Nephron (organoid): ENCODE results near the gene RGS10.

Experiments used
- H3K27ac Mint-ChIP-seq, 3 experiments: 2 replicates each; pipeline ENCODE4 v1.8.0; 2020; ENCODE audit warnings: mixed read lengths in 3 of 3, mild to moderate bottlenecking in 2 of 3, moderate library complexity in 1 of 3
- H3K27me3 Mint-ChIP-seq: 2 replicates; pipeline ENCODE4 v1.8.0; 2021; ENCODE audit warnings: low read depth, mild to moderate bottlenecking, moderate library complexity, mixed read lengths
- H3K36me3 Mint-ChIP-seq: 2 replicates; pipeline ENCODE4 v1.8.0; 2020; ENCODE audit warnings: low read depth, mixed read lengths
- H3K4me1 Mint-ChIP-seq: 2 replicates; pipeline ENCODE4 v1.8.0; 2020; ENCODE audit warnings: mixed read lengths
- H3K4me3 Mint-ChIP-seq, 3 experiments: 2 replicates each; pipeline ENCODE4 v1.8.0; 2020; ENCODE audit warnings: mild to moderate bottlenecking in 3 of 3, mixed read lengths in 3 of 3, moderate library complexity in 2 of 3
- H3K9me3 Mint-ChIP-seq: 2 replicates; pipeline ENCODE4 v1.8.0; 2020; ENCODE audit warnings: mixed read lengths
- TF ChIP-seq, protein P1 (sequence below), 3 experiments: fragments of 200-600 bp; sonication (generic); IDR thresholded peaks; one replicate each; pipeline ENCODE4 v1.5.0; 2021; ENCODE audit warnings: antibody characterized with exemption in 3 of 3; ENCODE audit not compliant: unreplicated experiment in 3 of 3

The RGS10 gene

DNA sequence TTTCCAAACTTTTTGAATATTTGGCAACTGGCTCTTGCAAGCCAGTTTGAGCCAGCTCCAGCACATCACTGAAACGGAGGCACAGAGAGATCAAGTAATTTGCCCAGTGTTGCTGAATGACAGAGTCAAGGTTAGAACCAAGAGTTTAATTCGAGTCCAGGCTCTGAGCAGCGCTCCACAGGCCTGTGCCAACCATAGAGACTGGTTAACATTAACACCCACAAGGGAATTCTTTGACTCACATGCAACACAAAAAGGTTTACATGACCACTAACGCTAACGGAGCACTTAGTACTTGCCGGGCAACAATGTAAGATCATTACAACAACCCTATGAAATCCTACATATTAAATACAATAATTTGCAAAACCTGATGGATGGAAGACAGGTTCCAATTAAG, 1.5 kb downstream of the RGS10 start:
- Mint-ChIP-seq H3K4me3 (peak overlapping the region; percentile 71 to 88 (median 82)), H3K4me1 (peaks cover 44% of the 10 kb centered on the region), H3K9me3 (no peaks in the 10 kb centered on the region), H3K36me3 (no peaks in the 10 kb centered on the region), H3K27ac (no peak overlapping the region), H3K27me3 (peaks cover 84% of the 10 kb centered on the region)
- TF ChIP-seq, protein P1, sequence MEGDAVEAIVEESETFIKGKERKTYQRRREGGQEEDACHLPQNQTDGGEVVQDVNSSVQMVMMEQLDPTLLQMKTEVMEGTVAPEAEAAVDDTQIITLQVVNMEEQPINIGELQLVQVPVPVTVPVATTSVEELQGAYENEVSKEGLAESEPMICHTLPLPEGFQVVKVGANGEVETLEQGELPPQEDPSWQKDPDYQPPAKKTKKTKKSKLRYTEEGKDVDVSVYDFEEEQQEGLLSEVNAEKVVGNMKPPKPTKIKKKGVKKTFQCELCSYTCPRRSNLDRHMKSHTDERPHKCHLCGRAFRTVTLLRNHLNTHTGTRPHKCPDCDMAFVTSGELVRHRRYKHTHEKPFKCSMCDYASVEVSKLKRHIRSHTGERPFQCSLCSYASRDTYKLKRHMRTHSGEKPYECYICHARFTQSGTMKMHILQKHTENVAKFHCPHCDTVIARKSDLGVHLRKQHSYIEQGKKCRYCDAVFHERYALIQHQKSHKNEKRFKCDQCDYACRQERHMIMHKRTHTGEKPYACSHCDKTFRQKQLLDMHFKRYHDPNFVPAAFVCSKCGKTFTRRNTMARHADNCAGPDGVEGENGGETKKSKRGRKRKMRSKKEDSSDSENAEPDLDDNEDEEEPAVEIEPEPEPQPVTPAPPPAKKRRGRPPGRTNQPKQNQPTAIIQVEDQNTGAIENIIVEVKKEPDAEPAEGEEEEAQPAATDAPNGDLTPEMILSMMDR (IDR thresholded peaks at IDR 0.05; ENCODE audit: unreplicated experiment in 3 of 3) = no peak

DNA sequence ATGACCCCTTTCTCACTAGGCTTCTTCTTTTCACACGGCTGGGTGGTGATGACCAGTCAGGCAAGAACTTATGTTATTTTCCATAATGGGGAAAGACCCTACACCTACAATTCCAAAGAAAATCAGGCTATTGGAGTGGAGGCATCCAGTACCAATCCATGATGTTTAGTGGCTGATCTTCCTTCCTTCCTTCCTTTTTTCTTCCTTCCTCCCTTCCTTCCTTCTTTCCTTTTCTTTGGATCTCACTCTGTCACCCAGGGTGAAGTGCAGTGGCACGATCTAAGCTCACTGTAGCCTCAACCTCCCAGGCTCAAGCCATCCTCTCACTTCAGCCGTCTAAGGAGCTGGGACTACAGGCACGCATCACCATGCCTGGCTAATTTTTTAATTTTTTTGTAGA, 2.5 kb downstream of the RGS10 start:
- TF ChIP-seq, protein P1 (IDR thresholded peaks at IDR 0.05; ENCODE audit: unreplicated experiment in 3 of 3) = no peak
- Mint-ChIP-seq H3K27ac (no peak overlapping the region), H3K36me3 (no peaks in the 10 kb centered on the region), H3K4me3 (peak overlapping the region in 1 of 3 experiments; percentile 3), H3K9me3 (no peaks in the 10 kb centered on the region), H3K27me3 (peaks cover 80% of the 10 kb centered on the region), H3K4me1 (peaks cover 50% of the 10 kb centered on the region)

DNA sequence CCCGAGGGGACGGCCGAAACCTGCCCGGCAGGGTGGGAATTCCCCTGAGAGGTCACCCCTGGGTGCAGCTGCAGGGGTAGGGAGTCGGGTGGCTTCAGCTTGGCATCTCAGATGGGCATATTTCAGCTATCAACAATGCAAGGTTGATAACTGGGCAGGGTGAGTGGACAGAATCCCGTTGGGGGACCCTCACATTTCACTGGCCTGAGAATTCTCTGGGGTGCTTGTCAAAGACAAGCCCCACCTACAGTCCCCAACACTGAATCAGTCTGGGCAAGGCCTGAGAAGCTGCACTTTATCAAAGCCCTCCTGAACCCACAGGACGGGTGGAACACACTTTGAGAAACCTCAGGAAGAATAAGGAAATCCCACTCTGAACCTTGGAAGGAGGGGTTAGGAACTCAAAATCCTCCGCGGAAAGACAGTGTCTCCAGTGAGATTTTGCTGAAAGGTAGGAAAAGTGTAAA, 3.1 kb downstream of the RGS10 start:
- Mint-ChIP-seq H3K9me3 (no peaks in the 10 kb centered on the region), H3K4me1 (peaks cover 49% of the 10 kb centered on the region), H3K36me3 (no peaks in the 10 kb centered on the region), H3K27me3 (peaks cover 73% of the 10 kb centered on the region), H3K4me3 (no peak overlapping the region), H3K27ac (no peak overlapping the region)
- TF ChIP-seq, protein P1 (IDR thresholded peaks at IDR 0.05; ENCODE audit: unreplicated experiment in 3 of 3) = no peak

DNA sequence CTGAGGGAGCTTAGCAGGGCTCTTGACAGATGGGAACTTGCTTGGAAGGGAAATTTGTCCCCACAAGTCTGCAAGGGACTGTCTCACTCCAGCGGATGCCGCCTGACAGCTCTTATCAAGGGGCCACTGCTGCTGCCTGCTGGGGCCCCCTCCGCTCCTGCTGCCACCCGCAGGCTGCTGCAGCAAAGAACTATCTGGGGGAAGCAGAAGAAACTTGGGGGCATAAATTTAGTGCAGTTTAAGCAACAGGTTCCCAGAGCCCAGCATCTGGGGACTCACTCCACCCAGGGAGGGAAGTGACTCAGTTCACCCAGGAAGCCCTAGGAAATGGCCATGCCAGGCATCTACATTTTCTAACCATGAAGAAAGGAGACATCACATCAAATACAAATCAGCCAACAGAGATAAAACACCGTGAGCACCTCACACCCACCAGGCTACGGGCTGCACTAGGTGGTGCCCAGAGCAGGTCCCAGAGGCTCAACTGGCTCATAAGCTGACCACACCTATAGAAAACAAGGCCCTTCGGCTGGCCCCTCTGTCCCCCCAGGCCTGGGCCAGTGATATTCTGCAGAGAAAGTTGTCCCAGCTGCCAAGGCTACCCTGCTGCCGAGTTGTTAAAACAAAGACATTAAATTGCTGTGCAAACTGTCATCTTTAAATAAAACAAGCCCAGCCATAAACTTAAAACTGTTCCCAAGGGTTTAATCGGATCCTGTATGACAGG, 3.7 kb downstream of the RGS10 start:
- no peaks in the 10 kb centered on the region for H3K9me3 Mint-ChIP-seq
- H3K4me1 Mint-ChIP-seq = peaks cover 43% of the 10 kb centered on the region
- no peak overlapping the region for H3K27ac Mint-ChIP-seq
- H3K4me3 Mint-ChIP-seq = peak overlapping the region in 2 of 3 experiments; percentile 21 to 32
- no peaks in the 10 kb centered on the region for H3K36me3 Mint-ChIP-seq
- TF ChIP-seq, protein P1 (IDR thresholded peaks at IDR 0.05; ENCODE audit: unreplicated experiment in 3 of 3) = no peak
- H3K27me3 Mint-ChIP-seq = peaks cover 67% of the 10 kb centered on the region

DNA sequence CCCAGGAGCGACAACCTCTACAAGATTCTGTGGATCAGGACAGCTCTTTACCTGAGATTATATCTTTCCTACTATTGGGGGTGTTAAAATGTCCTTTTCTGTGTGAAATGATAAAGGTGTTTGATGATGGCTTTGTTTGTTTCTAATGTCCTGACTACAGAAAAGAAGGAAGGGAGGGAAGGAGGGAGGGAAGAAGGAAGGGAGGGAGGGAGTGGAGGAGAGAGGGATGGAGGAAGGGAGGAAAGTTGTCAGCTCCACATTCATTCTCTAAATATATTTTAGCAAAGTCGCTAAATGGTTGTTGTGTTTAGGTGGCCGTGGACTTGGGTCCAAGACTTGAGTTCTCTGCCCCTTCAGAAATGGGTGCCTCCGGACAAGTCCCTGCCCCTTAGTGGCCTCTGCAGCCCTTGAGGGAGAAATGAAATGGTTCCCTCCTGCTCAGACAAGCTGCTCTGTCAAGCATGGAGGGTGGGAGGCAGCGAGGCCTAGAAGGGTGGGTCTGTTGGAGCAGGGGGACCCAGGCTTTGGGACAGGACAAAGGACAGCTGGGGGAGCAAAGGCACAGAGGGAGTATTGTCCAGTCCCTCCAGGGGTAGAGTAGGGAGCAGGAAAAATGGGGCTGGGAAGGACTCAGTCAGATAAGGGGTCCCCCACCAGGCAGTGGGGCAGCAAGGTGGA, 4.4 kb downstream of the RGS10 start:
- no peaks in the 10 kb centered on the region for H3K9me3 Mint-ChIP-seq
- peaks cover 62% of the 10 kb centered on the region for H3K27me3 Mint-ChIP-seq
- peak overlapping the region in 1 of 3 experiments; percentile 56 for H3K27ac Mint-ChIP-seq
- H3K4me1 Mint-ChIP-seq = peaks cover 38% of the 10 kb centered on the region
- peak overlapping the region in 1 of 3 experiments; percentile 43 for H3K4me3 Mint-ChIP-seq
- TF ChIP-seq, protein P1 (IDR thresholded peaks at IDR 0.05; ENCODE audit: unreplicated experiment in 3 of 3) = no peak
- H3K36me3 Mint-ChIP-seq = no peaks in the 10 kb centered on the region
